HG03460 (cell line): Measurements from ENCODE around the gene SCFD2.
"Not testable (repeated sequence)": the region's sequence is repeated elsewhere in the genome, so short reads cannot be mapped to it uniquely, and the experiment has no call there.

Experiments
- ATAC-seq: cut with Tn5 transposase; IDR thresholded peaks from one replicate; pipeline ENCODE4 v1.9.1; 2021; ENCODE audit not compliant: unreplicated experiment

The SCFD2 gene

GRCh38 chr4:53150631-53151488 lies 215.0 kb downstream of the SCFD2 start:
- no peak for ATAC-seq

GRCh38 chr4:53147711-53148110 lies 218.2 kb downstream of the SCFD2 start:
- ATAC-seq: no peak

GRCh38 chr4:53147197-53147596 lies 218.7 kb downstream of the SCFD2 start:
- no peak for ATAC-seq

- no peak for ATAC-seq
These were observed 224.6 kb downstream of the SCFD2 start for GRCh38 chr4:53141308-53141707.

- ATAC-seq: not testable (repeated sequence)
These were observed 226.6 kb downstream of the SCFD2 start for GRCh38 chr4:53139256-53139655.

GRCh38 chr4:53137468-53137867 lies 228.4 kb downstream of the SCFD2 start:
- ATAC-seq: no peak

- ATAC-seq: no peak
These were observed 228.9 kb downstream of the SCFD2 start for GRCh38 chr4:53136954-53137353.

- ATAC-seq: no peak
These were observed 233.5 kb downstream of the SCFD2 start for GRCh38 chr4:53132132-53132891.

- ATAC-seq: no peak
These were observed 234.3 kb downstream of the SCFD2 start for GRCh38 chr4:53131562-53131925.

- no peak for ATAC-seq
These were observed 234.8 kb downstream of the SCFD2 start for GRCh38 chr4:53130896-53131561.

- ATAC-seq: no peak
These were observed 237.0 kb downstream of the SCFD2 start for GRCh38 chr4:53128706-53129357.

- no peak for ATAC-seq
These were observed 237.6 kb downstream of the SCFD2 start for GRCh38 chr4:53128231-53128630.

GRCh38 chr4:53127365-53127764 lies 238.5 kb downstream of the SCFD2 start:
- ATAC-seq: no peak

GRCh38 chr4:53126099-53126498 lies 239.8 kb downstream of the SCFD2 start:
- ATAC-seq: no peak

- no peak for ATAC-seq
These were observed 242.0 kb downstream of the SCFD2 start for GRCh38 chr4:53123819-53124218.

GRCh38 chr4:53123171-53123570 lies 242.7 kb downstream of the SCFD2 start:
- no peak for ATAC-seq

GRCh38 chr4:53122280-53123116 lies 243.4 kb downstream of the SCFD2 start:
- no peak for ATAC-seq

GRCh38 chr4:53121264-53121865 lies 244.5 kb downstream of the SCFD2 start:
- ATAC-seq: no peak

- no peak for ATAC-seq
These were observed 245.1 kb downstream of the SCFD2 start for GRCh38 chr4:53120778-53121177.

GRCh38 chr4:53119680-53120079 lies 246.2 kb downstream of the SCFD2 start:
- no peak for ATAC-seq
